Measurements from ENCODE around the gene CPXM1. TPM values are rescaled to one million over a fixed set of nuclear protein-coding genes. Genes with fewer than 3 reads are reported as not detected.

Gene CPXM1
- total and polyA plus RNA-seq, 10 of the 15 experiments (the other 5 are each of a cell fraction or from before 2014, with no cell fraction given) = 0.22 to 3.9 (median 0.63) TPM; not detected in 2

DNA sequence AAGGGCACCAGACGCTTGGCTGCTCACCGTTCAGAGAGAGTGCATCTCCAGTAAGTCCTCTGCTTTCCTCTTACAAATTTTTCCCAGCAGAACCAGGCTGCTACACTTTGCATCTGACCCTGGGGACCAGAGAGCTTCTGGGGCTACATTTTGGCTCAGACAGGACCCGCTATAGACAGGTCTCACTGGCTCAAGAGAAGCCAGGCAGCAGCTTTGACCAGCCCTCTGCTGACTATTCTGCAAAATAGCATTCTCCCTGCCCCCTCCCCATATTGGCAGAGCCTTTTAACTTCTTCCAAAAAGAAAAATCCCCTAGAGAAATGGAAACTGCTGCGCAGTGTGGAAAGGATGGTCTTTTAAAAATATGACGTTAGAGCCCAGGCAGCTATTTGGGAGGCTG is 37.2 kb downstream of the CPXM1 start:
- TF ChIP-seq, protein P1, sequence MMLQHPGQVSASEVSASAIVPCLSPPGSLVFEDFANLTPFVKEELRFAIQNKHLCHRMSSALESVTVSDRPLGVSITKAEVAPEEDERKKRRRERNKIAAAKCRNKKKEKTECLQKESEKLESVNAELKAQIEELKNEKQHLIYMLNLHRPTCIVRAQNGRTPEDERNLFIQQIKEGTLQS (IDR thresholded peaks at IDR 0.05; ENCODE audit: borderline replicate concordance, extremely low read depth, low read depth, low read length) = no peak
- TF ChIP-seq STAT1 (conservative IDR thresholded peaks at IDR 0.05) (no peak), NFIC (IDR thresholded peaks at IDR 0.05; ENCODE audit: low read depth, low read length) (no peak), TAF1 (IDR thresholded peaks at IDR 0.05; ENCODE audit: borderline replicate concordance, low read depth, low read length) (no peak), MEF2B (IDR thresholded peaks at IDR 0.05; ENCODE audit: partially characterized antibody, poor library complexity, severe bottlenecking) (no peak), YBX1 (IDR thresholded peaks at IDR 0.05) (no peak), PAX8 (IDR thresholded peaks at IDR 0.05) (no peak), RFX5 (IDR thresholded peaks at IDR 0.05; ENCODE audit: low read depth, low read length) (no peak), FOXM1 (IDR thresholded peaks at IDR 0.05; ENCODE audit: low read depth, low read length) (no peak), CREB1 (IDR thresholded peaks at IDR 0.05; ENCODE audit: low read depth) (no peak), WRNIP1 (IDR thresholded peaks at IDR 0.05; ENCODE audit: borderline replicate concordance, low read depth, low read length) (no peak), SUPT20H (IDR thresholded peaks at IDR 0.05; ENCODE audit: borderline replicate concordance, control insufficient read depth, low read depth, low read length) (no peak), NR2C1 (IDR thresholded peaks at IDR 0.05) (no peak)
- TF ChIP-seq, protein P2, sequence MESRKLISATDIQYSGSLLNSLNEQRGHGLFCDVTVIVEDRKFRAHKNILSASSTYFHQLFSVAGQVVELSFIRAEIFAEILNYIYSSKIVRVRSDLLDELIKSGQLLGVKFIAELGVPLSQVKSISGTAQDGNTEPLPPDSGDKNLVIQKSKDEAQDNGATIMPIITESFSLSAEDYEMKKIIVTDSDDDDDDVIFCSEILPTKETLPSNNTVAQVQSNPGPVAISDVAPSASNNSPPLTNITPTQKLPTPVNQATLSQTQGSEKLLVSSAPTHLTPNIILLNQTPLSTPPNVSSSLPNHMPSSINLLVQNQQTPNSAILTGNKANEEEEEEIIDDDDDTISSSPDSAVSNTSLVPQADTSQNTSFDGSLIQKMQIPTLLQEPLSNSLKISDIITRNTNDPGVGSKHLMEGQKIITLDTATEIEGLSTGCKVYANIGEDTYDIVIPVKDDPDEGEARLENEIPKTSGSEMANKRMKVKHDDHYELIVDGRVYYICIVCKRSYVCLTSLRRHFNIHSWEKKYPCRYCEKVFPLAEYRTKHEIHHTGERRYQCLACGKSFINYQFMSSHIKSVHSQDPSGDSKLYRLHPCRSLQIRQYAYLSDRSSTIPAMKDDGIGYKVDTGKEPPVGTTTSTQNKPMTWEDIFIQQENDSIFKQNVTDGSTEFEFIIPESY (IDR thresholded peaks at IDR 0.05) = no peak
- TF ChIP-seq, protein P3, sequence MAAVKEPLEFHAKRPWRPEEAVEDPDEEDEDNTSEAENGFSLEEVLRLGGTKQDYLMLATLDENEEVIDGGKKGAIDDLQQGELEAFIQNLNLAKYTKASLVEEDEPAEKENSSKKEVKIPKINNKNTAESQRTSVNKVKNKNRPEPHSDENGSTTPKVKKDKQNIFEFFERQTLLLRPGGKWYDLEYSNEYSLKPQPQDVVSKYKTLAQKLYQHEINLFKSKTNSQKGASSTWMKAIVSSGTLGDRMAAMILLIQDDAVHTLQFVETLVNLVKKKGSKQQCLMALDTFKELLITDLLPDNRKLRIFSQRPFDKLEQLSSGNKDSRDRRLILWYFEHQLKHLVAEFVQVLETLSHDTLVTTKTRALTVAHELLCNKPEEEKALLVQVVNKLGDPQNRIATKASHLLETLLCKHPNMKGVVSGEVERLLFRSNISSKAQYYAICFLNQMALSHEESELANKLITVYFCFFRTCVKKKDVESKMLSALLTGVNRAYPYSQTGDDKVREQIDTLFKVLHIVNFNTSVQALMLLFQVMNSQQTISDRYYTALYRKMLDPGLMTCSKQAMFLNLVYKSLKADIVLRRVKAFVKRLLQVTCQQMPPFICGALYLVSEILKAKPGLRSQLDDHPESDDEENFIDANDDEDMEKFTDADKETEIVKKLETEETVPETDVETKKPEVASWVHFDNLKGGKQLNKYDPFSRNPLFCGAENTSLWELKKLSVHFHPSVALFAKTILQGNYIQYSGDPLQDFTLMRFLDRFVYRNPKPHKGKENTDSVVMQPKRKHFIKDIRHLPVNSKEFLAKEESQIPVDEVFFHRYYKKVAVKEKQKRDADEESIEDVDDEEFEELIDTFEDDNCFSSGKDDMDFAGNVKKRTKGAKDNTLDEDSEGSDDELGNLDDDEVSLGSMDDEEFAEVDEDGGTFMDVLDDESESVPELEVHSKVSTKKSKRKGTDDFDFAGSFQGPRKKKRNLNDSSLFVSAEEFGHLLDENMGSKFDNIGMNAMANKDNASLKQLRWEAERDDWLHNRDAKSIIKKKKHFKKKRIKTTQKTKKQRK (IDR thresholded peaks at IDR 0.05; ENCODE audit: low read depth, low read length) = no peak
- H2AFZ ChIP-seq (ENCODE audit: control insufficient read depth, low read depth, low read length) = no peak overlapping the region
- in situ Hi-C loops (cut with MboI) (no loop called here), intact Hi-C loops (cut with micrococcal nuclease; ENCODE audit: unreplicated experiment) (no loop called here)
- ATAC-seq (no peak), FAIRE-seq (no peak), DNase-seq (ENCODE audit: low read depth, low spot score) (no peak)
- H3K9me3 ChIP-seq (replicated peaks; ENCODE audit: control insufficient read depth, insufficient read depth, low read length) = no peaks in the 10 kb centered on the region
- H3K79me2 ChIP-seq (ENCODE audit: control insufficient read depth, insufficient read depth, low read length) = no peaks in the 10 kb centered on the region
- ChIA-PET SMC1A (ENCODE audit: uncharacterized antibody, unreplicated experiment) (no interaction called here), POLR2A (no interaction called here), CTCF (interaction anchor here (2.0 kb wide), 1 partner anchor 10 kb away, joined by 8 read pairs; no protein-coding TSS in a partner anchor), RAD21 (ENCODE audit: unreplicated experiment) (interaction anchor here (0.6 kb wide), 1 partner anchor 353 kb away, joined by 3 read pairs; no protein-coding TSS in a partner anchor)
- no peak overlapping the region for H3K9ac ChIP-seq (ENCODE audit: control insufficient read depth, insufficient read depth, low read length)
- H3K4me3 ChIP-seq = no peak overlapping the region
- no TSS peak for BruUV-seq (replicated peaks)
- H3K4me2 ChIP-seq (ENCODE audit: control insufficient read depth, insufficient read depth) = no peak overlapping the region
- no peaks in the 10 kb centered on the region; a peak in 3 of 4 replicates for H3K27me3 ChIP-seq (replicated peaks in 1 of 2; ENCODE audit: control insufficient read depth in 2 of 2, insufficient read depth in 2 of 2, low read length in 1 of 2)
- 38% methylated on average over 5 of the region's 5 CpGs for WGBS (ENCODE audit: insufficient coverage, insufficient replicate concordance, low lambda C conversion rate, missing lambda C conversion rate)
- H4K20me1 ChIP-seq (ENCODE audit: control insufficient read depth, insufficient read depth) = no peaks in the 10 kb centered on the region
- H3K27ac ChIP-seq (ENCODE audit: control insufficient read depth, insufficient read depth) = no peak overlapping the region
- no peaks in the 10 kb centered on the region for H3K4me1 ChIP-seq (ENCODE audit: control insufficient read depth, insufficient read depth, low read length)
- no peaks in the 10 kb centered on the region for H3K36me3 ChIP-seq (ENCODE audit: control insufficient read depth in 2 of 2, insufficient read depth in 2 of 2, low read length in 1 of 2)
